DMS53 treated with DMSO at 0.1 percent for 48 hours (cell line): ENCODE measurements around the gene CNFN.

Experiments
- DNase-seq: peaks from one replicate; lab custom pipeline; 2025; ENCODE audit not compliant: unreplicated experiment; lab: John Stamatoyannopoulos, UW

Gene CNFN

DNA sequence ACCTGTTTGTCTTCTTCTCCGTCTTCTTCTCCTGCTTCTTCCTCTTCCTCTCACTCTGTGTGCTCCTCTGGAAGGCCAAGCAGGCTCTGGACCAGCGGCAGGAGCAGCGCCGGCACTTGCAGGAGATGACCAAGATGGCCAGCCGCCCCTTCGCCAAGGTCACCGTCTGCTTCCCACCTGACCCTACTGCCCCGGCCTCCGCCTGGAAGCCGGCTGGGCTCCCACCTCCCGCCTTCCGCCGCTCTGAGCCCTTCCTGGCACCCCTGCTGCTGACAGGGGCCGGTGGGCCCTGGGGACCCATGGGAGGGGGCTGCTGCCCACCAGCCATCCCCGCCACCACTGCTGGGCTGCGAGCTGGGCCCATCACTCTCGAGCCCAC, 13.9 kb downstream of the CNFN start:
- DNase-seq, result no peak

DNA sequence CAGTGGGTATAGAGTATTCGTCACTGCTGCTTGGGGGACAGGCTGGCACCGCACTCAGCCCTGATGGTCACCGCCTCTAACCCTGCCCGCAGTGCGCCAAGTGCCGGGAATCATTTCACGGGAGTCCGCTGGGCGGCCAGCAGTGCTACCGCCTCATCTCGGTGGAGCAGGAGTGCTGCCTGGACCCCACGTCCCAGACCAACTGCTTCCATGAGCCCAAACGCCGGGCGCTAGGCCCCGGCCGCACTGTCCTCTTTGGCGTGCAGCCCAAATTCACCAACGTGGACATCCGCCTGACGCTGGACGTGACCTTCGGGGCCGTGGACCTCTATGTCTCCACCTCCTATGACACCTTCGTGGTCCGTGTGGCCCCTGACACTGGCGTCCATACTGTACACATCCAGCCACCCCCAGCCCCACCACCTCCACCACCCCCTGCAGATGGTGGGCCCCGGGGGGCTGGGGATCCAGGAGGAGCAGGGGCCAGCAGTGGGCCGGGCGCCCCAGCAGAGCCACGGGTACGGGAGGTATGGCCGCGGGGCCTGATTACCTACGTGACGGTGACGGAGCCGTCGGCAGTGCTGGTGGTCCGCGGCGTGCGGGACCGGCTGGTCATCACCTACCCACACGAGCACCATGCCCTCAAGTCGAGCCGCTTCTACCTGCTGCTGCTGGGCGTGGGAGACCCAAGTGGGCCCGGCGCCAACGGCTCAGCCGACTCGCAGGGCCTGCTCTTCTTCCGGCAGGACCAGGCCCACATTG, 14.5 kb downstream of the CNFN start:
- no peak for DNase-seq

DNA sequence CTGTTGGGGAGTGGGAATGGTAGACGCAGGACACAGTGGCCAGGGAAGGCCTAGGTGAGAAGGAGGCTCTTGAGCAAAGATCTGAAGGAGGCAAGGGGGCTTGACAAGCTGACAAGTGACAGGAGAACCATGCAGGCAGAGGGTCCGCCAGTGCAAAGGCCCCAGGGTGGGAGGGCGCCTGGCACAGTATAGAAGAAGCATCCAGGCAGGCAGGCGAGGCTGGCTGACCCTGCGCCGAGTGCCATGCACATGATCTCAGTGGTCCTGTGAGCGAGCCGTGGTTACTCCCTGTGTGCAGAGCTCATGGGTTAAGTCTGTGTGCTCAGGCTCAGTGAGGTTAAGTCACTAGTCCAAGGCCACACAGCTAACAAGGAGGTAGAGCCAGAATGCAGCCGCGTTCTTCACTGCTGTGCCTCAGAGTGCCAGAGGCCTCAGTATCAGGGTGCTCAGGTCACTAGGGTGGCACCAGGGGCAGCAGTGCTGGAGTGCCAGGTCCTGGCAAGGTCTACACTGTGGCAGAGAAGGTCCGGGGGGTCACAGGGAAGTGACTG, 15.2 kb downstream of the CNFN start:
- DNase-seq, result no peak

DNA sequence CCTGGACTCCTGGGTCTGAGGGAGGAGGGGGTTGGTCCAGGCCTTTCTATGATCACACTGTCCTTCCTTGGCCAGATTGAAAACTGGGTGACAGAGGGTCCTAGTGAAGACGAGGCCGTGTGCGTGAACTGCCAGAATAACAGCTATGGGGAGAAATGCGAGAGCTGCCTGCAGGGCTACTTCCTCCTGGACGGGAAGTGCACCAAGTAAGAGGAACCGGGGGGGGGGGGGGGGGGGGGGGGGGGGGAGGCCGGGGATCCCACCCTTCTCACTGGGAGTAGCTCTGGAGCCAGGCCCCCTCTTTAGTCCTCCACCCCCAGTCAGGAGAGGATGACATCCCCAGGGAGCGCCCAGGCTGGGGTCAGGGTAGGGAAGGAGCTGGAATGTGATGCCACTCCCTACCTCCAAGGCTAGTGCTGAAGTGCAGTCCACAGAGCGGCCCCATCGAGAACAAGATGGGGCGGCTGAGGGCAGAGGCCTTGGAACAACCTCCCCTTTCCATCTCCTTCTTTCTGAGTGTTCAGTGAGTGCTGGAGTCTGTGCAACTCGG, 19.4 kb downstream of the CNFN start:
- DNase-seq, result no peak

DNA sequence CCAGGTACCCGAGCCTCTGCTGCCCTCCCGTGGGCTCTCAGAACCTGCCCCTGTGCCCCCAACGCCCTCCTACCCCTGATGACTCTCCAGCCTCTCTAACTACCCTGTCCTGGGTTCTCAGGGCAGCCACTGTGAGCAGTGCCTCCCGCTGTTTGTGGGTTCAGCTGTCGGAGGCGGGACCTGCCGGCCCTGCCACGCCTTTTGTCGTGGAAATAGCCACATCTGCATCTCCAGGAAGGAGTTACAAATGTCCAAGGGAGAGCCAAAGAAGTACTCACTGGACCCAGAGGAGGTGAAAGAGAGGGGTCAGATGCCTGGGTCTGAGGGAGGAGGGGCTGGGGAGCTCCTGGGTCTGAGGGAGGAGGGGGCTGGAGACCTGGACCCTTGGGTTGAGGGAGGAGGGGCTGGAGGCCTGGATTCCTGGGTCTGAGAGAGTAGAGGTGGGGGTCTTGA, 20.0 kb downstream of the CNFN start:
- no peak for DNase-seq

DNA sequence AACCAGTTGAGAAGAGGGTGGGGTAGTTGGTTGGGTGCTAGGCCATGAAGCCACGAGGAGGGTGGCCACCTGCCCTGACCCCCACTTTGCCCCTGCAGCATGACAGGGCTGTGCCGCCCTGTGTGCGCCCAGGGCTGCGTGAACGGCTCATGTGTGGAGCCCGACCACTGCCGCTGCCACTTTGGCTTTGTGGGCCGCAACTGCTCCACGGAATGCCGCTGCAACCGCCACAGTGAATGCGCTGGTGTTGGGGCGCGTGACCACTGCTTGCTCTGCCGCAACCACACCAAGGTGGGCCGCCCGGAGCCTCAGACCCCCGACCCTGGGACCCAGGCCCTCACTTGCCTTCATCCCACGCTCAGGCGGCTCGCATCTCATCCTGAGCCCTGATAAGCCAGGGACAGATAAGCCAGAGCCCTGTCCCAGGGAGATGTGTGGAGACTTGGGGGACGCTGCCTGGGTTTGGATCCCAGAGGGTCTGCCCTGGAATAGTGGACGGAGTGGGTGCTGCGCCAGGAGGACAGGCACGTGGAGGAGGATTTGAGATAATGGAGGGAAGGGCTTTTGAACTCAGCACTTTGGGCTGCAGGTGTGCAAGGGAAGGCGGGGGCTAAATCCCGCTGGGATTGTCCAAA, 20.5 kb downstream of the CNFN start:
- no peak for DNase-seq

DNA sequence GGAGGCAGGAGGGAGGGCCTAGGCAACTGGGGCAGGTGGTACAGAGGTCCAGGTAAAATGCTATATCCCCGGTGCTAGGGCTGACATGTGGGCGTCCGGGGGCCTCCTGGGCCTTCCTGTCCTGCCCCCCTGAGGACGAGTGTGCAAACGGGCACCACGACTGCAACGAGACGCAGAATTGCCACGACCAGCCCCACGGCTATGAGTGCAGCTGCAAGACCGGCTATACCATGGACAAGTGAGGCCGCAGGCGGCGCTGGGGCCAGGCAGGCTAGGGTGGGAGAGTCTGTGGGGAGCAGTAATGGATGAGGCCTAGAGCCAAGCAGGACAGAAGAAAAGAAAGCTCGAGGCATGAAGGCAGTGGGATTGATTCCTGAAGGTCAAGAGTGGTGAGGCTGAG, 21.3 kb downstream of the CNFN start:
- no peak for DNase-seq

DNA sequence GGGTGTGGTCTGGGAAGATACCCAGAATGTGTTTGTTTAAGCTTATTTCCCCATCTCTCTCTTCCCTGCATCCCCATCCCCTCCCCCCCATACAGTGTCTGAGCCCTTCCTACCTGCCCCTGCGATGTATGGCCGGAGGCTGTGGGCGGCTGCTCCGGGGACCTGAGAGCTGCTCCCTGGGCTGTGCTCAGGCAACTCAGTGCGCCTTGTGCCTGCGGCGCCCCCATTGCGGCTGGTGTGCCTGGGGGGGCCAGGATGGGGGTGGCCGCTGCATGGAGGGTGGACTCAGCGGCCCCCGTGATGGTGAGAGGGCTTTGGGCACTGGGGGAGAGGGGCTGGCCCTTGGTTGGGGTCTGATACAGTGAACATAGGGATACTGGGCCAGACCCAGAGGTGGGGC, 21.7 kb downstream of the CNFN start:
- DNase-seq, result no peak

DNA sequence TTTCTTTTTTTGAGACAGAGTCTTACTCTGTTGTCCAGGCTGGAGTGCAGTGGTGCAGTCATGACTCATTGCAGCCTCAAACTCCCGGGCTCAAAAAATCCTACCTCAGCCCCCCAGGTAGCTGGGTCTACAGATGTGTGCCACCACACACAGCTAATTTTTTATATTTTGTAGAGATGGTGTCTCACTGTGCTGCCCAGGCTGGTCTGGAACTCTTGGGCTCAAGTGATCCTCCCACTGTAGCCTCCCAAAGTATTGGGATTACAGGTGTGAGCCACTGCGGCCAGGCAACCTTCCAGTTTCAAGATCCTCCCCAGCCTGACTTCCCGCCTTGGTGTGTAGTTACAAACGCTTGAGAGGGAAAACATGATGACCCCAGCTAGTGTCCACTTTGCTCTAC, 22.2 kb downstream of the CNFN start:
- no peak for DNase-seq

DNA sequence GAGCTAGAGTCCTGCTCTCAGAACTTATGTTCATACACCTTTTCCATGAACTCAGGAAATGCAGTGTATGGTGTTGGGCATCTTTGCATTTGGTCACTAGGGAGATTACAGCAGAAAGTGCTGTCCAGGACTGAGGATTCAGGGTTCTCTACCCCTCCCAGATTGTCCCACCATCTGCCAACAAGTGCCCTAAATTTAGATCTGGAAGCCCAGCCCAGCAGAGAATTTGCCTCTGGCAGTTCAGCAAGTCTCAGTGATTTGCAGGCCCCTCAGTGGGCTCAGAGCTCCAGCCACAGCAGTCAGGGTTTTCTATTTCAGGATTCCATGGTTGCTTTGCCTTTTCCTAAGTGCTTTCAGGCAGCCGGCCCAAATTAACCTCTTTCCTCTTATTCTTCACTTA, 23.4 kb downstream of the CNFN start:
- no peak for DNase-seq

DNA sequence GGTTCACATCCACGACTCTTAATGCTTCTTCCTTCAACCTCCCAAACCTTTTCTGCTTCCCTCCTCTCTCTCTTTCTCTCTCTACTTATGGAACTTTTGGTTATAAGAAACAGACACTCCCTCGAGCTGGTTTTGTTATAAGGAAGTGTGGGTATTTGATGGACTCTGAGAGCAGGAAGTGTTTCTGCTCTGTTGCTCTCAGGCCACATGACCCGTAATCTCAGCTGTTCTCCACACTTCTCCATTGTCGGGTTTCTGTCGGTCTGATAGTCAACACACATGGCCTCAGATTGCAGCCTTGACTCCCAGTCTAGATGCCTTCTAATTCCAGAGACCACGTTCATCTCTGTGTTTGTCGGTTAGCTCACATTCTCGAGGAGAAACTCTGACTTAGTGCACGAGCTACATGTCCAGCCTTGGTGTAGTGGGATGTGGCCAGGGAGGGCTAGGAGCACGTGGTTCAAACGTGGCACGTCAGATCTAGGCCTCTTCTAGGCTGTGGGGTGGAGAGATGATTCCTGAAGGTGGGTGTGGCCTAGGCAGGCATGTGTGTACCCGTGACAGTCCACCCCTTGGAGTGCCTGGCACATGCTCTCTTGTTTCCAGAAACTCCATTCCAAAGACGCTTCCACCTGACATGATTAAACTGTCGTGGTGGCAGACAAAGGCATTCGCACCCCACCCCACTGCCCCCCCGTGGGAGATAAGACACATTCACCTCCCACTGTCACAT, 26.3 kb downstream of the CNFN start:
- DNase-seq, result peak; percentile 5

DNA sequence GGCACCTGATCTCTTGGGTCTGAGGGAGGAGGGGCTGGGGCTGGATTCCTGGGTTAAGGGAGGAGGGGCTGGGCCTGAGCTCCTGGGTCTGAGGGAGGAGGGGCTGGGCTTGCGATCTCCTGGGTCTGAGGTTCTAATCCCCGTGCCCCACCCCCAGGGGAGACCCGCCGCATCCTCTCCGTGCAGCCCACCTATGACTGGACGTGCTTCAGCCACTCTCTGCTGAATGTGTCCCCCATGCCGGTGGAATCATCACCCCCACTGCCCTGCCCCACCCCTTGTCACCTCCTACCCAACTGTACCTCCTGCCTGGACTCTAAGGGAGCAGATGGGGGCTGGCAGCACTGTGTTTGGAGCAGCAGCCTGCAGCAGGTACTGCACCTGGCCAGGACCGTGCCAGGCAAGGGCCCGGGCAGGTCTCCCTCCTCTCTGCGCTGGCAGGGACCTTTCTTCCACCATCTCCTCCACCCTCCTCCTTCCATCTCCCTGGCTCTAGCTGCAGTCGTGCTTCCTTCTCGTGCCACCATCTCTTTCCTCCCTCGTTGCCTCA, 27.1 kb downstream of the CNFN start:
- DNase-seq, result no peak

DNA sequence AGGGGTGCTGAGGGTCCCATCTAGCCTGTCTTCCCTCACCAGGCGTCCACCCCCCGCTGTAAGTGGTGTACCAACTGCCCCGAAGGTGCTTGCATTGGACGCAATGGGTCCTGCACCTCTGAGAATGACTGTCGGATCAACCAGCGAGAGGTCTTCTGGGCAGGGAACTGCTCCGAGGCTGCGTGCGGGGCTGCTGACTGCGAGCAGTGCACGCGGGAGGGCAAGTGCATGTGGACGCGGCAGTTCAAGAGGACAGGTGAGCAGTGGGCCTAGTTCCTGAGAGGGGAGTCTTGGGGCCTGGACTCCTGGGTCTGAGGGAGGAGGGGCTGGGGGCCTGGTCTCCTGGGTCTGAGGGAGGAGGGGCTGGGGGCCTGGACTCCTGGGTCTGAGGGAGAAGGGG, 27.8 kb downstream of the CNFN start:
- DNase-seq, result no peak

DNA sequence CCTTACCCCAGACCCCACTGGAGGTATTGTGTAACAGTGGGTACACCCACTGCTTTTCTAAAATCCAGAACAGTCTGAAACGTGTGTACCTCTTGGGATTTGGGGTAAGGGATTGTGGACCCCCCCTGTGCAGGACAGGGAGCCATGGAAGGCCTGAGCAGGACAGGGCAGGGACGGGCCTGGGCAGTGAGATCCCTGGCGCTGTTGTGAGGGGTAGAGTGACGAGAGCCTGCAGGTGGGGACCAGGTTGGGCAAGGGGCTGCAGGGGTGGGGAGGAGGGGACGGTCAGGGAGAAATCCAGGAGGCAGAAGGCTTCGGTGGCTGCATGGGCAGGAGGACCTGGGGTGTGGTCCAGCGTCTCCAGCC, 28.6 kb downstream of the CNFN start:
- no peak for DNase-seq

DNA sequence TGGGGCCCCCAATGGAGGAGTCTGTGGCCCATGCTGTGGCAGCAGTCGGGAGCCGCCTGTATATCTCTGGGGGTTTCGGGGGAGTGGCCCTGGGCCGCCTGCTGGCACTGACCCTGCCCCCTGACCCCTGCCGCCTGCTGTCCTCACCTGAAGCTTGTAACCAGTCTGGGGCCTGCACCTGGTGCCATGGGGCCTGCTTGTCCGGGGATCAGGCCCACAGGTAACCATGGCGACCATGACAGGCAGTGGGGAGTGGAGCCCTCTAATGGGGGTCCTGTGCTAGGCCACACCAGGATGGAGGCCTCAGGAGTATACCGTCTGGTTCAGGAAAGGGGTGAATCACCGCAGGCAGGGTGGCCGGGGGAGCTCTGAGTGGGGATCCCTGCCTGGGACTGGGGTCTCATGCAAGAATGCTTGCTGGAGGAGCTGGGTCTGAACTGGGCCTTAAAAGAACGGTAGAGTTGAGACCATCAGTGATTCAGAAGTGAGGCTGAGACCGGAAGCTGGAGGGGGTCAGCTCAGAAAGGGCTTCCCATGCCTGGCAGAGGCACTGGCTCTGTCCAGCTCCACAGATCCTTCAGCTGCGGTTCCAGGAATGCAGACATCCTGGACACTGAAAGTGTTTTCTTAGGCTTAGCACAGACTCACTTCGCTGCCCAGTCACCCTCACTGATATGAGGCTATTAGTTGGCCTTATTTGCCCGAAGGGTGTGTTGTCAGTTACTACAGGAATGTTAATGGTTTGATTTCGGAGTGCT, 29.1 kb downstream of the CNFN start:
- no peak for DNase-seq

DNA sequence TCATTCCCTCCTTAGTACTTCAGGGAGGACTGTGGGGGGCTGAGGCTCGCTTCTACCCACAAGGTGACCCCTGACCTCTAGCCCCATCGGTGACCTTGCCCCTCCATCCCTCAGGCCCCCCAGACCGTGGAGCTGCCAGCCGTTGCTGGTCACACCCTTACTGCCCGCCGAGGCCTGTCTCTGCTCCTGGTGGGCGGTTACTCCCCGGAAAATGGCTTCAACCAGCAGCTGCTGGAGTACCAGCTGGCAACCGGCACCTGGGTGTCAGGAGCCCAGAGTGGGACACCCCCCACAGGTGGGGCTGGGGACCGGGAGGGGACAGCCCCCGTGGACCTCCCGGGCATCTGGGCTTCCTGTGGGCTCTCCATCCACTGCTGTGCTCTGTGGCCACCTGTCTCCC, 32.8 kb downstream of the CNFN start:
- DNase-seq, result no peak

DNA sequence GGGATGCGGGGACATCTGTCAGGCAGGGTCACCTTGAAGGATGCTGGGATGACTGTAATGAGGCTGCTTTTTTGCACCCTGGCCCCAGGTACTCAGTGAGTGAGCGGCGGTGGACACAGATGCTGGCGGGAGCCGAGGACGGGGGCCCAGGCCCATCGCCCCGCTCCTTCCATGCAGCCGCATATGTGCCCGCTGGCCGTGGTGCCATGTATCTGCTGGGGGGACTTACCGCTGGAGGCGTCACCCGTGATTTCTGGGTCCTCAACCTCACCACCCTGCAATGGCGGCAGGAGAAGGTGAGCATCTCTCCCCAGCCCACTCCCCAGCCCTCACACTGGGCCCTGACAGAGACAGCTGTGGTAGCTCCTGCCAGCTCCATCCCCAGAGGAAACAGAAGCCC, 33.4 kb downstream of the CNFN start:
- DNase-seq, result no peak

DNA sequence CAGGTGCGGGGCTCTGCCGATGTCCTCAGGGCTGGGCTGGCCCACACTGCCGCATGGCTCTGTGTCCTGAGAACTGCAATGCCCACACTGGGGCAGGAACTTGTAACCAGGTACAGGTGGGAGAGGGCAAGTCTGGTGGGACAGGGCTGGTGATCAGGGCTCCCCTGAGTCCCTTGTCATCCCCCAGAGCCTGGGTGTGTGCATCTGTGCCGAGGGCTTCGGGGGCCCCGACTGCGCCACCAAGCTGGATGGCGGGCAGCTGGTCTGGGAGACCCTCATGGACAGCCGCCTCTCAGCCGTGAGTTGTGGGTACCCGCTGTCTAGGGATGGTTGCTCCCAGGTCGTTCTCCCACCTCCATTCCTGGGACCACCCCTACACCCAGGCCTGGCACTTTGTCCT, 34.2 kb downstream of the CNFN start:
- no peak for DNase-seq

DNA sequence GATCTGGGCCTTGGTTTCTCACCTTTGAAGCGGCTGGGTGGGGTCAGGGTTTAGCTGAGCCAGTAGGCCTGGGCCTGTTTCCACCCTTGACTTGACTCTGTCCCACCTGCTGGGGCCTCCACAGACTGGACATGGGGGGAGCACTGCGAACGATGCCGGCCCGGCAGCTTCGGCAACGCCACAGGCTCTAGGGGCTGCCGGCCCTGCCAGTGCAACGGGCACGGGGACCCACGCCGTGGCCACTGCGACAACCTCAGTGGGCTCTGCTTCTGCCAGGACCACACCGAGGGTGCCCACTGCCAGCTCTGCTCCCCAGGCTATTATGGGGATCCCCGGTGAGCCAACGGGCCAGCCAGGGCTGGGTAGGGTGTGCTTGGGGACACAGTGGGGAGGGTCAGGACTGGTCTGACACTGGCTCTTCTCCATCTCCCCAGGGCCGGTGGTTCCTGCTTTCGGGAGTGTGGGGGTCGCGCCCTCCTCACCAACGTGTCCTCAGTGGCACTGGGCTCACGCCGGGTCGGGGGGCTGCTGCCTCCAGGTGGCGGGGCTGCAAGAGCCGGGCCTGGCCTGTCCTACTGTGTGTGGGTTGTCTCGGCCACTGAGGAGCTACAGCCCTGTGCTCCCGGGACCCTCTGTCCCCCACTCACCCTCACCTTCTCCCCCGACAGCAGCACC, 36.6 kb downstream of the CNFN start:
- no peak for DNase-seq
